GM19395 (cell line): ENCODE data around the gene MRPL14.

Experiments
- ATAC-seq: cut with Tn5 transposase; IDR thresholded peaks from one replicate; pipeline ENCODE4 v1.9.1; 2021; ENCODE audit warnings: mild to moderate bottlenecking, moderate library complexity; ENCODE audit not compliant: unreplicated experiment

Gene MRPL14

GRCh38 chr6:44067173-44068139, 59.8 kb downstream of the MRPL14 start:
- no peak for ATAC-seq

- ATAC-seq: no peak
These were observed 60.7 kb downstream of the MRPL14 start for GRCh38 chr6:44066394-44067172.

- ATAC-seq: no peak
These were observed 61.7 kb downstream of the MRPL14 start for GRCh38 chr6:44065443-44066140.

GRCh38 chr6:44064948-44065272, 62.3 kb downstream of the MRPL14 start:
- ATAC-seq: no peak

- no peak for ATAC-seq
These were observed 62.9 kb downstream of the MRPL14 start for GRCh38 chr6:44064089-44064947.

GRCh38 chr6:44063561-44064059, 63.6 kb downstream of the MRPL14 start:
- ATAC-seq: no peak
